ENCODE measurements around the gene TPCN2.

TPCN2 gene

DNA sequence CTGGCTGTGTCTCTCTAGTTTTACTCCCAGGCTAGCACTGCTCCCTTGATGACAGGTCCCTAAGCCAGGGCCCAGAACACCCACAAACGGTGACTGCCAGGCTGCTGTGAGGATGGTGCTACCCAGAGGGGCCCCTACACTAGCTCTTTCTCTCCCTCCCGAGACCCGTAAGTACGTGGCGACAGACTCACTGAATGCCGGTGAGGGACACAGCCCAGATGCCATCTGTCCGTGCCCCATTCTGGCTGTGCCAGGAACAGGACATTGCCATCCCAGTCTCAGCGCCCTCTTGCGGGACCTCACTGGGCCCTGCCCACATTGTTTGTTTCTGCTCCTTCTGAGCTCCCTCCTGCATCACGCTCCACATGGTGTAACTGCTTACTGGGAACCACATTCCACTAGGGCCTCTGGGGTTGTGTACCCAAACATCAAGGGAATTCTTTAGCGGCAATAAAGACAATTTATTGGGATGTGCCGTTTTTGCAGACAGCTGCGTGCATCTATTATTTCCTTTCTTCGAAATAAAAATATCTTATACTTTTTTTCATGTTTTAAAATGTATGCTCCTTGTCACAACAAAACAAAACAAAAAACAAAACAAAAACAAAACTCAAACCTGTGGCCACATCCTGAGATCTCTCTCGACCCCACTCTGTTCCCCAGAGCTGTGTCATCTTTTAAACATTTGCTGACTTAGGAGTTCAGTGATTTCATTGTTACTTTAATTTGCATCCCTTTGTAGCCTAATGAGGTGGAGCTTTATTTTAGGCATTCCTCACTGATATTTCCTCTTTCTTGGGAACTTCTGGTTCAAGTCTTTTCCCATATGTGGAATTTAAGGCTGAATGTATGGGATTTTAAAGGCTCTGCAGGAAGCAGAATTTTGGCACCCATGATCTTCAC is 4.4 kb upstream of the TPCN2 start:
- Histone ChIP-seq H3K9me3 (ENCODE audit: insufficient read depth, low read length, severe bottlenecking) (no peaks in the 10 kb centered on the region), H3K27me3 (ENCODE audit: insufficient read depth, low read length, poor library complexity) (no peaks in the 10 kb centered on the region), H3K4me1 (ENCODE audit: insufficient read depth, low read length) (peaks cover 11% of the 10 kb centered on the region), H2AFZ (ENCODE audit: low read depth, low read length) (no peak overlapping the region), H3K4me3 (ENCODE audit: low read depth in 1 of 2, low read length in 2 of 2) (no peak overlapping the region), H3K27ac (ENCODE audit: low read length) (no peak overlapping the region), H3K79me2 (ENCODE audit: insufficient read depth, low read length) (peaks cover 6% of the 10 kb centered on the region), H4K20me1 (ENCODE audit: insufficient read depth, low read length) (no peaks in the 10 kb centered on the region), H3K4me2 (ENCODE audit: insufficient read depth, low read length) (no peak overlapping the region), H3K9ac (ENCODE audit: low read depth, low read length) (no peak overlapping the region), H3K36me3 (ENCODE audit: insufficient read depth, low read length) (no peaks in the 10 kb centered on the region; the same call in 1 of the 2 replicates)
- TF ChIP-seq, protein P1, sequence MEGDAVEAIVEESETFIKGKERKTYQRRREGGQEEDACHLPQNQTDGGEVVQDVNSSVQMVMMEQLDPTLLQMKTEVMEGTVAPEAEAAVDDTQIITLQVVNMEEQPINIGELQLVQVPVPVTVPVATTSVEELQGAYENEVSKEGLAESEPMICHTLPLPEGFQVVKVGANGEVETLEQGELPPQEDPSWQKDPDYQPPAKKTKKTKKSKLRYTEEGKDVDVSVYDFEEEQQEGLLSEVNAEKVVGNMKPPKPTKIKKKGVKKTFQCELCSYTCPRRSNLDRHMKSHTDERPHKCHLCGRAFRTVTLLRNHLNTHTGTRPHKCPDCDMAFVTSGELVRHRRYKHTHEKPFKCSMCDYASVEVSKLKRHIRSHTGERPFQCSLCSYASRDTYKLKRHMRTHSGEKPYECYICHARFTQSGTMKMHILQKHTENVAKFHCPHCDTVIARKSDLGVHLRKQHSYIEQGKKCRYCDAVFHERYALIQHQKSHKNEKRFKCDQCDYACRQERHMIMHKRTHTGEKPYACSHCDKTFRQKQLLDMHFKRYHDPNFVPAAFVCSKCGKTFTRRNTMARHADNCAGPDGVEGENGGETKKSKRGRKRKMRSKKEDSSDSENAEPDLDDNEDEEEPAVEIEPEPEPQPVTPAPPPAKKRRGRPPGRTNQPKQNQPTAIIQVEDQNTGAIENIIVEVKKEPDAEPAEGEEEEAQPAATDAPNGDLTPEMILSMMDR (IDR thresholded peaks at IDR 0.05; ENCODE audit: borderline replicate concordance, extremely low read depth, low read length, poor library complexity, severe bottlenecking), result peak; percentile 56
- TF ChIP-seq EZH2 (IDR thresholded peaks at IDR 0.05; ENCODE audit: borderline replicate concordance, low read depth, low read length, severe bottlenecking), result no peak
- ATAC-seq (ENCODE audit: insufficient read depth, low read depth), result no peak
- DNase-seq, result peak; percentile 22

DNA sequence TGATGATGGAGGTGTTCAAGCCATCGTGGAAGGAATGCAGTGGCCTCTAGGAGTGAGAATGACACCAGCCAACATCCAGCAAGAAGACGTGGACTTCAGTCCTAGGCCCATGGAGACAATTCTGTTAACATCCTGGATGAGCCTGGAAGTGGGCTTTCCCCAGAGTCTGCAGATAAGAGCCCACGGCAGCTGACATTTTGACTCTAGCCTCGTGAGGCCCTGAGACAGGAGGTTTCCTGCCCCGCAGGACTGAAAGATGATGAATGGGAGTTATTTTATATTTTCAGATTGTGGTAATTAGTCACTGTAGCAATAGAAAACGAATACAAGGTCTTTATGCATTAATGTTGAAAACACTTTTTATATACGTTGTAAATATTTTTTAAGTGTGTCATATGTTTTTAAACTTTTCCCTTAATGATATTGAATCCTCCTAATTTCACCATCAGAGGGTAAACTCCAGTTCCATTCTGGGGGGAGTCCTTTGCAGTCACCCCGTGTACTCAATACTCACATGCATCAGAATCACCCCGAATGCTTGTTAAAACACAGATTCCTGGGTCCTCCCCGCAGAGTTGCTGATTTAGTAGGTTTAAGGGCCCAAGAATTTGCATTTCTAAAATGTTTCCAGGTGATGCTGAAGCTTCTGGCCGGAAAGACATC is 570 bp upstream of the TPCN2 start:
- peaks cover 31% of the 10 kb centered on the region for H3K4me1 ChIP-seq (ENCODE audit: insufficient read depth, low read length)
- 0 out of 2 replicates have a peak overlapping the region, but pooled peaks have one; percentile 95 for H3K9ac ChIP-seq (ENCODE audit: low read depth, low read length)
- ATAC-seq (ENCODE audit: insufficient read depth, low read depth), result no peak

DNA sequence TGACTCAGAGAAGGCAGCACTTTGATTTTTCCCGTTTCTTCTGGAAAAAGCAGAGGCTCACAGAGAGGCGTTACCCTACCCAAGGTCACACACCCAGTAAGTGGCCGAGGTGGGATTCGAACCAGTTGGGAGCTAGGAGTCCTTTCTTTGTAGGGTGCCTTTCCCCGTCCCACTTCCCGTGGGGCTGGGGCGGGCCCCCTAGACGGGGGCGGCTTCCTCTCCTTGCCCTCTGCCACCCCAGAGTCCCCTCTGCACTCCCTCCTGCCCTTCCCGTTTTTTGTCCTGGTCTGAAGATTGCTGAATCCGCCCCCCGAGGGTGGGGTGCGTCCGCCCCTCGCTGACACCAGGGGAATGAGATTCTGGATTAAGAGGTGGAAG is 747 bp downstream of the TPCN2 start:
- DNase-seq (peak; percentile 37), ATAC-seq (ENCODE audit: insufficient read depth, low read depth) (no peak)
- Histone ChIP-seq H2AFZ (ENCODE audit: low read depth, low read length) (peak overlapping the region; percentile 89), H3K4me1 (ENCODE audit: insufficient read depth, low read length) (peaks cover 31% of the 10 kb centered on the region), H3K36me3 (ENCODE audit: insufficient read depth, low read length) (peaks cover 11% of the 10 kb centered on the region), H3K79me2 (ENCODE audit: insufficient read depth, low read length) (peaks cover 47% of the 10 kb centered on the region), H3K4me3 (ENCODE audit: low read depth in 1 of 2, low read length in 2 of 2) (peak overlapping the region; percentile 83 to 89), H3K9me3 (ENCODE audit: insufficient read depth, low read length, severe bottlenecking) (no peaks in the 10 kb centered on the region), H3K27me3 (ENCODE audit: insufficient read depth, low read length, poor library complexity) (no peaks in the 10 kb centered on the region), H3K4me2 (ENCODE audit: insufficient read depth, low read length) (peak overlapping the region; percentile 98), H3K9ac (ENCODE audit: low read depth, low read length) (peak overlapping the region; percentile 95), H3K27ac (ENCODE audit: low read length) (peak overlapping the region; percentile 73), H4K20me1 (ENCODE audit: insufficient read depth, low read length) (peaks cover 33% of the 10 kb centered on the region)
- TF ChIP-seq, protein P1 (IDR thresholded peaks at IDR 0.05; ENCODE audit: borderline replicate concordance, extremely low read depth, low read length, poor library complexity, severe bottlenecking), result no peak
- no peak for TF ChIP-seq EZH2 (IDR thresholded peaks at IDR 0.05; ENCODE audit: borderline replicate concordance, low read depth, low read length, severe bottlenecking)

More for the DNA sequence above, 570 bp upstream of the TPCN2 start:
- H3K4me2 ChIP-seq (ENCODE audit: insufficient read depth, low read length), result peak overlapping the region; percentile 98
- H2AFZ ChIP-seq (ENCODE audit: low read depth, low read length), result peak overlapping the region; percentile 79
- H3K36me3 ChIP-seq (ENCODE audit: insufficient read depth, low read length), result no peaks in the 10 kb centered on the region; the same call in 1 of the 2 replicates
- peak overlapping the region in 1 of 2 experiments; percentile 89; a peak in 2 of 4 replicates for H3K4me3 ChIP-seq (ENCODE audit: low read depth in 1 of 2, low read length in 2 of 2)
- no peak for DNase-seq
- H4K20me1 ChIP-seq (ENCODE audit: insufficient read depth, low read length), result peaks cover 20% of the 10 kb centered on the region
- no peaks in the 10 kb centered on the region for H3K9me3 ChIP-seq (ENCODE audit: insufficient read depth, low read length, severe bottlenecking)
- no peaks in the 10 kb centered on the region for H3K27me3 ChIP-seq (ENCODE audit: insufficient read depth, low read length, poor library complexity)
- TF ChIP-seq, protein P1 (IDR thresholded peaks at IDR 0.05; ENCODE audit: borderline replicate concordance, extremely low read depth, low read length, poor library complexity, severe bottlenecking), result no peak
- TF ChIP-seq EZH2 (IDR thresholded peaks at IDR 0.05; ENCODE audit: borderline replicate concordance, low read depth, low read length, severe bottlenecking), result no peak
- H3K27ac ChIP-seq (ENCODE audit: low read length), result no peak overlapping the region
- peaks cover 40% of the 10 kb centered on the region for H3K79me2 ChIP-seq (ENCODE audit: insufficient read depth, low read length)

Measured in DND-41 (cell line).